Neural progenitor cell (in vitro differentiated cells): ENCODE results near the gene GDPD3.

Experiments
- EZH2phosphoT487 ChIP-seq: fragments of 200-600 bp; sonication (generic); IDR thresholded peaks from 2 replicates; pipeline ENCODE4 v1.6.1; 2017; ENCODE audit warnings: antibody characterized with exemption
- TF ChIP-seq, protein P1 (sequence below): fragments of 200-600 bp; sonication (generic); IDR thresholded peaks from 2 replicates; pipeline ENCODE4 v1.5.1; 2017; ENCODE audit warnings: antibody characterized with exemption, mild to moderate bottlenecking

DNA sequence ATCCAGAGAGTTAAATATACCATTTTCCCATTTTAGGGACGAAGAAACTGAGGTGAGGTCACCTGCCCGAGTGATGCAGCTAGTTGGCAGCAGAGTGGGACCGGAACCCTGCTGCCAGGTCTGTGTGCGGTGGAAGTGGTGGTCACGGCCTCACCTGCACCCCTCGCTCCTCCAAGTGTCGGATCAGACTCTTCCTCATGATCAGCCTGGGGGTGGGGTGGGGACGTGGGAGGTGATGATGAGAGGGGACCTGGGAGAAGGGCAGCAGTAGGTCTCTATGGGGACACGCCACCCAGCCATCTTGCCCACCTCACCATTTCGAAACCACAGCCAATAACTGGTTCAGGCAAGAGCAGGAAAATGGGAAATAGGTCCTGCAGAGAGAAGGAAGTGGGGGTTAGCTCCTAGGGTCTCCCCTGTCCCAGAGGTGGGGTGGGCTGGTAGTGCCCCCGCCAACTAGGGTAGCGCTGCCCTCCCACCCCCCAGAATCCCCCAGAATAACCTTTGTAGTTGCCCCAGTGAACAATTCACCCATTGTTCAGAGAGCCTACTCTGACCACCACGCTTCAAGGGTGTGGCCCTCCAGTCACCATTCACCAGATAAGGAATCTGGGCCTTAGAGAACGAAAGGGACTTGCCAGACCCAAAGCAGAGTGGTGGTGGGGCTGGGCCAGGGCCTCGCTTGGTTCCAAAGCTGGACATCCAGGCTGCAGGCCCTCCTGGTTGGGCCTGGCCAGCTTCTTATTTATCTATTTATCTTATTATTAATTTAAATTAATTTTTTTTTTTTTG is 5.1 kb downstream of the GDPD3 start:
- TF ChIP-seq, protein P1, sequence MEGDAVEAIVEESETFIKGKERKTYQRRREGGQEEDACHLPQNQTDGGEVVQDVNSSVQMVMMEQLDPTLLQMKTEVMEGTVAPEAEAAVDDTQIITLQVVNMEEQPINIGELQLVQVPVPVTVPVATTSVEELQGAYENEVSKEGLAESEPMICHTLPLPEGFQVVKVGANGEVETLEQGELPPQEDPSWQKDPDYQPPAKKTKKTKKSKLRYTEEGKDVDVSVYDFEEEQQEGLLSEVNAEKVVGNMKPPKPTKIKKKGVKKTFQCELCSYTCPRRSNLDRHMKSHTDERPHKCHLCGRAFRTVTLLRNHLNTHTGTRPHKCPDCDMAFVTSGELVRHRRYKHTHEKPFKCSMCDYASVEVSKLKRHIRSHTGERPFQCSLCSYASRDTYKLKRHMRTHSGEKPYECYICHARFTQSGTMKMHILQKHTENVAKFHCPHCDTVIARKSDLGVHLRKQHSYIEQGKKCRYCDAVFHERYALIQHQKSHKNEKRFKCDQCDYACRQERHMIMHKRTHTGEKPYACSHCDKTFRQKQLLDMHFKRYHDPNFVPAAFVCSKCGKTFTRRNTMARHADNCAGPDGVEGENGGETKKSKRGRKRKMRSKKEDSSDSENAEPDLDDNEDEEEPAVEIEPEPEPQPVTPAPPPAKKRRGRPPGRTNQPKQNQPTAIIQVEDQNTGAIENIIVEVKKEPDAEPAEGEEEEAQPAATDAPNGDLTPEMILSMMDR = no peak
- TF ChIP-seq EZH2phosphoT487 = no peak
